DOHH2 (cell line): ENCODE results near the gene ALPG.

Experiments used
- EZH2phosphoT487 ChIP-seq: fragments of 200-600 bp; sonication (generic); IDR thresholded peaks from 2 replicates; pipeline ENCODE4 v1.6.1; 2017; ENCODE audit warnings: borderline replicate concordance, mild to moderate bottlenecking, antibody characterized with exemption, low read length, moderate library complexity, mixed read lengths
- TF ChIP-seq, protein P1 (sequence below): fragments of 200-600 bp; sonication (generic); IDR thresholded peaks from one replicate; pipeline ENCODE4 v1.5.1; 2014; ENCODE audit warnings: antibody characterized with exemption, mild to moderate bottlenecking, low read depth, low read length; ENCODE audit not compliant: poor library complexity, severe bottlenecking

DNA sequence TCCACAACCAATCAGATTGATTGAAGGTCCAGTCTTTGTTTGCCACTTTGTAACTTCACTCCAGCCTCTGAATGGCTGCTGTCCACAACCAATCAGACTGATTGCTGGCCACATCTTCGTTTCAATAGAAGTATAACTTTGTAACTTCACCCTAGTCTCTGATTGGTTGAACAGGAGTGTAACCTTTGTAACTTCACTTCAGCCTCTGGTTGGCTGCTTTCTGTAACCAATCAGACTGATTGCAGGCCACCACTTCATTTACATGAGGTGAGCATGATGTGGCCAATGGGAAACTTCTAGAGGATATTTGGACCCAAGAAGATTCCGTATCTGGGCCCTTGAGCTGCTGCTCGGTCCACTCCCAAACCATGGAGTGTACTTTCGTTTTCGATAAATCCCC lies 45.0 kb upstream of the ALPG start:
- TF ChIP-seq, protein P1, sequence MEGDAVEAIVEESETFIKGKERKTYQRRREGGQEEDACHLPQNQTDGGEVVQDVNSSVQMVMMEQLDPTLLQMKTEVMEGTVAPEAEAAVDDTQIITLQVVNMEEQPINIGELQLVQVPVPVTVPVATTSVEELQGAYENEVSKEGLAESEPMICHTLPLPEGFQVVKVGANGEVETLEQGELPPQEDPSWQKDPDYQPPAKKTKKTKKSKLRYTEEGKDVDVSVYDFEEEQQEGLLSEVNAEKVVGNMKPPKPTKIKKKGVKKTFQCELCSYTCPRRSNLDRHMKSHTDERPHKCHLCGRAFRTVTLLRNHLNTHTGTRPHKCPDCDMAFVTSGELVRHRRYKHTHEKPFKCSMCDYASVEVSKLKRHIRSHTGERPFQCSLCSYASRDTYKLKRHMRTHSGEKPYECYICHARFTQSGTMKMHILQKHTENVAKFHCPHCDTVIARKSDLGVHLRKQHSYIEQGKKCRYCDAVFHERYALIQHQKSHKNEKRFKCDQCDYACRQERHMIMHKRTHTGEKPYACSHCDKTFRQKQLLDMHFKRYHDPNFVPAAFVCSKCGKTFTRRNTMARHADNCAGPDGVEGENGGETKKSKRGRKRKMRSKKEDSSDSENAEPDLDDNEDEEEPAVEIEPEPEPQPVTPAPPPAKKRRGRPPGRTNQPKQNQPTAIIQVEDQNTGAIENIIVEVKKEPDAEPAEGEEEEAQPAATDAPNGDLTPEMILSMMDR = no peak
- no peak for TF ChIP-seq EZH2phosphoT487
